ENCODE measurements around the gene RHOT2.

RHOT2 gene

GRCh38 chr16:669666-670065 lies 1.7 kb downstream of the RHOT2 start:
- peaks cover 17 to 22% of the 10 kb centered on the region in 2 experiments for H3K4me1 ChIP-seq (ENCODE audit: control insufficient read depth in 1 of 2, insufficient read depth in 1 of 2, low read depth in 1 of 2, low read length in 1 of 2)
- H3K36me3 ChIP-seq, result peaks cover 56% of the 10 kb centered on the region
- no peak overlapping the region for H3K4me3 ChIP-seq (ENCODE audit: low read depth in 1 of 2, low read length in 1 of 2)
- no peaks in the 10 kb centered on the region for H3K9me3 ChIP-seq
- no peak overlapping the region for H3K27ac ChIP-seq
- peaks cover 7% of the 10 kb centered on the region for H3K27me3 ChIP-seq
- TF ChIP-seq CTCF (IDR thresholded peaks at IDR 0.05), result no peak

GRCh38 chr16:670485-671352 lies 2.8 kb downstream of the RHOT2 start:
- Histone ChIP-seq H3K27me3 (peaks cover 18% of the 10 kb centered on the region), H3K4me1 (ENCODE audit: control insufficient read depth in 1 of 2, insufficient read depth in 1 of 2, low read depth in 1 of 2, low read length in 1 of 2) (peaks cover 17 to 31% of the 10 kb centered on the region in 2 experiments), H3K27ac (no peak overlapping the region), H3K4me3 (ENCODE audit: low read depth in 1 of 2, low read length in 1 of 2) (no peak overlapping the region), H3K36me3 (peaks cover 56% of the 10 kb centered on the region), H3K9me3 (no peaks in the 10 kb centered on the region)
- no peak for TF ChIP-seq CTCF (IDR thresholded peaks at IDR 0.05)

- peaks cover 56% of the 10 kb centered on the region for H3K36me3 ChIP-seq
- H3K4me1 ChIP-seq (ENCODE audit: control insufficient read depth in 1 of 2, insufficient read depth in 1 of 2, low read depth in 1 of 2, low read length in 1 of 2), result peaks cover 18 to 38% of the 10 kb centered on the region in 2 experiments
- no peaks in the 10 kb centered on the region for H3K9me3 ChIP-seq
- no peak for TF ChIP-seq CTCF (IDR thresholded peaks at IDR 0.05)
- H3K27me3 ChIP-seq, result peaks cover 26% of the 10 kb centered on the region
- H3K4me3 ChIP-seq (ENCODE audit: low read depth in 1 of 2, low read length in 1 of 2), result no peak overlapping the region
- no peak overlapping the region for H3K27ac ChIP-seq
These were observed 3.6 kb downstream of the RHOT2 start for GRCh38 chr16:671353-672131.

GRCh38 chr16:672371-672770 lies 4.4 kb downstream of the RHOT2 start:
- Histone ChIP-seq H3K9me3 (no peaks in the 10 kb centered on the region), H3K36me3 (peaks cover 56% of the 10 kb centered on the region), H3K27ac (no peak overlapping the region), H3K4me3 (ENCODE audit: low read depth in 1 of 2, low read length in 1 of 2) (no peak overlapping the region), H3K4me1 (ENCODE audit: control insufficient read depth in 1 of 2, insufficient read depth in 1 of 2, low read depth in 1 of 2, low read length in 1 of 2) (peaks cover 24 to 45% of the 10 kb centered on the region in 2 experiments), H3K27me3 (peaks cover 34% of the 10 kb centered on the region)
- no peak for TF ChIP-seq CTCF (IDR thresholded peaks at IDR 0.05)

- H3K27me3 ChIP-seq, result peaks cover 39% of the 10 kb centered on the region
- H3K4me1 ChIP-seq (ENCODE audit: control insufficient read depth in 1 of 2, insufficient read depth in 1 of 2, low read depth in 1 of 2, low read length in 1 of 2), result peaks cover 23 to 45% of the 10 kb centered on the region in 2 experiments
- H3K27ac ChIP-seq, result no peak overlapping the region
- H3K36me3 ChIP-seq, result peaks cover 56% of the 10 kb centered on the region
- no peak for TF ChIP-seq CTCF (IDR thresholded peaks at IDR 0.05)
- H3K9me3 ChIP-seq, result no peaks in the 10 kb centered on the region
- no peak overlapping the region for H3K4me3 ChIP-seq (ENCODE audit: low read depth in 1 of 2, low read length in 1 of 2)
These were observed 4.9 kb downstream of the RHOT2 start for GRCh38 chr16:672851-673250.
